ENCODE measurements around the gene CCDC6.
"Not testable (repeated sequence)": the region's sequence is repeated elsewhere in the genome, so short reads cannot be mapped to it uniquely, and the experiment has no call there.

The CCDC6 gene

DNA sequence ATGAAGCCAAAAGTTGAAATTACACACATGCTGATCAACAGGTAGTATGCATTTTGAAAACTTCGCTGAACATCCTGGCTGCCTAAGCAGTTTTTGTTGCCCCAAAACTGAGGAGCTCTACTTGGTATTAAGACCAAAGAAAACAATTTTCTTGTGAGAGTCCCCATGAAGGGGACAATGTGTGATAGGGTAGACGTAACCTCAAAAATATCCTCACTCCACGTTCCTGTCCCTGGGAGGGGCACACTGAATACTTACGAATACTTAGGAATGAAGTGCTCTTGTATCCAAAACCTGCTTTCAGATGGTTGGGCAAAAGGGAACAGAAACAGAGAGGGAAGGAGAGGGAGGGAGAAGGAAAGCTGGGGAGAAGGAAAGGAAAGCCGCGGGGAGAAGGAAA, 24.7 kb downstream of the CCDC6 start:
- no peak for DNase-seq (ENCODE audit: extremely low read depth in 1 of 2, low read depth in 1 of 2)

DNA sequence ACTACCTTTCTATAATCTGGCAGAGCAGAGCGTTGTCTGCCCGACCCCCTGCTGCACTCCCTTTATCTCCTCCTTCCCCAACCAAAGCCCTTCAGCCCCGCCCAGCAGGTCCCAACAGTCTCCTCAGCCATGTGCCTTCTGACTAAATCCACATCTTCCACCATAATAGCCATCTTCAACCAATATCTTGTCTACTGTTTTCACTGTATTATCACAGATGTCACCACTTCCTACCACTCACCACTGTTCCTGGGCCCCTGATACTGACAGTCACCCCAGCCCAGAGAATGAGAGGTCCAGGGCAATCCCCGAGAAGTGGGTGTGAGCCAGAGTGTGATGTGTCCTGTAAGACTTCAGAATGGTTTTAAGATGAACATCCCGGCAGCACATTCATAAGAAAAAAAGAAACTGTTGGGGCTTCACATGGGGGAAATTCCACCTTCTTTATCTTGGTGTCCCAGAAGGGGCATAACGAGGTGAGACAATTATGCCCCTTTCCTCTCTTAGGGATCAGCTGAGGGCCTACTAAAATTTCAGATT, 25.3 kb downstream of the CCDC6 start:
- no peak for DNase-seq (ENCODE audit: extremely low read depth in 1 of 2, low read depth in 1 of 2)

DNA sequence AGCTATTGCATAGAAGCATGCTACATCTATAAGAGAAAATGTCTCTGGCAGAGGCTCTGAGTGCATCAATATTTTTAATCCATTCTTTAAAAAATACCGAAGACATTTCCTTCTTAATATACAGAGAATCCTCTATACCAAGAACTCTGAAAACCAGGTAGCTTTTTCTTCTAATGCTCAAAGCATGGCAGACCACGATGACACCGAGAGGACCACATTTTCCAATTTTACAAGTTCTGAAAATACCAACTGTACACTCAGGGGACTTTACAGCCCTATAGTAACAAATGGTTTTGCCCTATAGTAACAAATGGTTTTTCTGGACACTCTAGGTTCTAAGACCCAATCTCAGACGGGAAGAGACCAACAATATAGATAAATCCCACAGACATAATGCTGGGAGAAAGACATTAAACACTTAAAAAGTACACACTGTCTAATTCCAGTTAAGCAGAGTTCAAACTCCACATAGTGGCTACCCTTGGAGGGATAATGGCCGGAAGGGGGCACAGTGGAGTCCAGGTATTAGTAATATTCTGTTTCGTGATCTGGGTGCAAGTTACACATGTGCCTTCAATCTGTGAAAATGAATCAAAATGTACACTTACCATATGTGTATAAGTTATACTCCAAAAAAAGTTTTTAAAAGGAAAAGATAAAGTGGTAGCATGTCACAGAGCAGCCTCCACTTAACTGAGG, 26.2 kb downstream of the CCDC6 start:
- DNase-seq (ENCODE audit: extremely low read depth in 1 of 2, low read depth in 1 of 2): no peak

DNA sequence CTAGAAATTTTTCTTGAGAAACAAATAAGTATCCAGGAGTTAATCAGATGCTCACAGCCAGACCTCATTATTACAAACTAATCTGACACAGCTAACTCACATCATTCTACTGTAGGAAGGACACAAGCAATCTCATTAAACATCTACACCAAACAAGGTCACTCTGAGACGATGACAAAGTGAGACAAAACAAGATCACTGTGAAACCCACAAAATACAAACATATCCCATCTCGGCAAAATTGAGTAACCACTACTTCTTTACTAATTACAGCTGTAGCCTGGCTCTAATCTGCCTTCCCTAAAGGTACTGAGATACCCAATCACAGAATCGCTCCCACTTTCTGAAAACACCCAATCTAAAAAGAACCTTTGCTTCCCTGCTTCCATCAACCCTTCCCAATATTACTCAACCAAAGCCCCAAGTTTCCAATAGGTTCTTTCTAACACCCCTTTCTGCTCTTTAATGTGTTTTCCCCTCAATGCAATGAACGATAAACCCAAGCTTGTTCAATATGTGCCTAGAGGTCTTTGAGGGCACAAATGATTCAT, 26.9 kb downstream of the CCDC6 start:
- no peak for DNase-seq (ENCODE audit: extremely low read depth in 1 of 2, low read depth in 1 of 2)

DNA sequence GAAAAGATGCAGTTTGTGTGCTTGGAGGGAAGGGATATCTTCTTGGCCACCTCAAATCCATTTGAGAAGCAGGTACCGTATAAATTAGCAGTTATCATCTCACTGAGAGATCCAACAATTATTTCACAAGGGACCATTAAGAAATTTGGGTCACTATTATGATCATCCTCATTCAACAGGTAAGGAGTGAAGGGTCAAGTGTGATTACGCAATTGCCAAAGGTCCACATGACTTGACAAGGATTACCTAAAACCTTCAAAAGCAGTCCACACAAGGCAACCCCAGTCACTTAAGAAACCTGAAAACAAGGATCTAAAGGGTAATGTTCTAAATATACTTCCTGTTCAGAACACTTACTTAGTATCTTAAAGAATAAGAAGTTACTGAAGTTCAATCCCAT, 27.4 kb downstream of the CCDC6 start:
- DNase-seq (ENCODE audit: extremely low read depth in 1 of 2, low read depth in 1 of 2): no peak

DNA sequence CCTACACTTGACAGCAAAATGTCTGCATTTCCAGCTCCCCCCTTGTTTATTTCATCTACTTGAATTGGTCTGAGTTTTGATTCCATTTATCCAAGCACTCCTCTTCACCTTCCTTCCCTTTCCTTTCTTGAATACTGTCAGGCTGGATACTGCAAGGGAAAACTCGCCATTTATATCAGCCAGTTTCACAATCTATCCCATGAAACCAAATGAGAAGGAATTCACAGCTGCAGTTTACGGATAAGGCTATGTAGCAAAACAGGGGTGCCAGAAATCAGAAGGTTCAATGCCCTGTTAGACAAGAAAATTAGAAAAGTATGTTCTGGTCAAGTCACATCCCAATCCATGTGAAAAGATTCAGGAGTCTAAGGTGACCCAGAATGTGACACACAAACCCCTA, 28.1 kb downstream of the CCDC6 start:
- DNase-seq (ENCODE audit: extremely low read depth in 1 of 2, low read depth in 1 of 2): no peak

DNA sequence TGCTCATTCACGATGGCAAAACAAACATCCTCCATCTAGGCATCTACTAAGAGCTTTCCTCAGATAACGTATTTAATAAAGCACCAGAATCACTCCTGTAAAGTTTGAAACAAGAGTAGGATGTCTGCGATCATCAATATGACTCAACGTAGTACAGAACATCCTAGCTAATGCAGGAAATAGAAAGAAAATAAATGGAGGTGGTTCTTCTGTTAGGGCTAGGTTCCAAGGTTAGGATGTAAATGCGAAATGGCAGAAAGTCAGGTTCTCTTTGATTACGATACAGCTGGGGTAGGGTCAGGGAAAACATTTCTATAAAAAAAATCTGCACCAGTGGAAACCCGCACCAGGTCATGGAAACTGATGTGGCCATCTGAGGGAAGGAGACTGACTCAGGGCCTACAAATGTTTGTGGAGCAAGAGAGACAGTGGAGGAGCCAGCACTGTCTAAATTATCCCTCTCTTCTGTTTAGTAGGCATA, 29.1 kb downstream of the CCDC6 start:
- no peak for DNase-seq (ENCODE audit: extremely low read depth in 1 of 2, low read depth in 1 of 2)

DNA sequence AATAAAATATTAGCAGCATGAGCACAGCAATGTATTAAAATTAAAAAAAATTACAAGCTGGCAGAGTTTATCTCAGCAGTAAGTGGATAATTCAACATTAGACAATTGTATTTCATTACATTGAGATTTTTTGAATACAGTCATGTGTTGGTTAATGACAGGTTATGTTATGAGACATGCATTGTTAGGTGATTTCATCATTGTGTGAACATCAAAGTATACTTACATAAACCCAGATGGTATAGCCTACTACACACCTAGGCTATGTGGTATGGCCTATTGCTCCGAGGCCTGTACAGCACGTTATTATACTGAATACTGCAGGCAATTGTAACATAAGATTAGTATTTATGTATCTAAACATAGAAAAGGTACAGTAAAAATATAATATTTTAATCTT, 29.7 kb downstream of the CCDC6 start:
- DNase-seq (ENCODE audit: extremely low read depth in 1 of 2, low read depth in 1 of 2): no peak

DNA sequence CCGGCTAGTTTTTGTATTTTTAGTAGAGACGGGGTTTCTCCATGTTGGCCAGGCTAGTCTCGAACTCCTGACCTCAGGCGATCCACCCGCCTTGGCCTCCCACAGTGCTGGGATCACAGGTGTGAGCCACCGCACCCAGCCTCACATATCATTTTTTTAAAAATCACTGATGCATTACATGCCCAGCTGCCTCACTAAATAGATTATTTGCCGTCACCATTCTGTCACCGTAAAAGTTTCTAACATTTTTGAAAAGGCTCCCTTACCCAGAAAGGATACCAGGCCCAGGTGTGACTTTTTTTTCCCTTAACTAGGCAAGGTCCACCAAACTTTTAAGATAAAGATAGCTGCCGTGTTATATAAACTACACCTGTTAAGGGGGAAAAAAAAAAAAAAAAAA, 30.1 kb downstream of the CCDC6 start:
- not testable (repeated sequence) for DNase-seq (ENCODE audit: extremely low read depth in 1 of 2, low read depth in 1 of 2)

DNA sequence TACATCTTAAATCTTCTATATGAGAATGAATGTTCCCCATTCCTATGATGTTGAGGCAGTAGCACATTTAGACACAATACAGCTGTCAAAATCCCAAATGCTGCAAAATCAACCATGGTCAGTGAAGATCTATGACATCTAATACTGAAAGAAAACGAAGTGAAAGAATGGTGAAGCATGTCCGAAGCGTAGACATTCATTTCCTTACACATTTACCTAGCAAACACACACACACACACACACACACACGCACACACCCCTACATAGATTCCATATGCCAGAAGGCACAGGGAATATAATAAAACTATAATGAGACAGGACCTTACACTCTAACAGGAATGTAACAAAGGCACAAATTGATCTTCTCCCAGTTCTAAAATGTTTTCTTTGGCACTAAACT, 32.5 kb downstream of the CCDC6 start:
- no peak for DNase-seq (ENCODE audit: extremely low read depth in 1 of 2, low read depth in 1 of 2)

DNA sequence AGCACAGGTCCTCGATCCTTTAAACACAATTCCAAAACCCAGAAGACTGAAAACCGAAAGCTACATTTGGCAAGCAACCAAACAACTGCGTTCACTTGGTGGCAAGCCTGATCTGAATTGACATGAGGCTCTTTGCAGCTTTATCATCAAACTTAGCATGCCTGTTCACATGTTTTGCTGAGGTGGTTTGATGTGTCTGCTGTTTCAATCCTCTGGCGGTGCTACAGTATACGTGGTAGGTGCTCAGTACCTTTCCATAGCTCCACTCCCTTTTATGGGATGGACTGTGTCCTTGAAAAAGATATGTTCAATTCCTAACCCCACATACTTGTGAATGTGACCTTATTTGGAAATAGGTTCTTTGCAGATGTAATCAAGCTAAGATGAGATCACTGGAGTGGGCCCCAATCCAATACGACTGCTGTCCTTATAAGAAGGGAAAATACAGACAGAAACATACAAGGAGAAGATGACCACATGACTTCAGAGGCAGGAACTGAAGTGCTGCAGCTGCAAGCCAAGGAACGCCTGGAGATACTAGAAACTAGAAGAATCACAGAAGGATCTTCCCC, 33.4 kb downstream of the CCDC6 start:
- DNase-seq (ENCODE audit: extremely low read depth in 1 of 2, low read depth in 1 of 2): no peak

DNA sequence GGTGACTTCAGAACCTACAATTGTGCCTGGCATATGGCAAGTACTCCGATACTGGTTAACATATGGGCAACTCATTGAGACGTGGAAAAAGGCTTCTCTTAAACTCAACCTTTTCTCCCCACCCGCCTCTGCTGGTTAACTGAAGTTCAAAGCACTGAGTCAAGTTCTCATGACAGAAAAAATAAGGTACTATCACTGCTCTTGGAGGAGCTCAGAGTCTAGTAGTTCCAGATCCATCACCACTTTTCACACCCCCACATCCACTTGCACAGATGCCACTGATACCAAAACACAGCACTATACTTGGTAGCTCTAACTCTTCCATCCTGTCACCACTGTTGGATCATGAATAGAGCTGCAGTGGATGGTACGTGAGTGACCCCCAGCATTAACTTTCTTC, 36.2 kb downstream of the CCDC6 start:
- no peak for DNase-seq (ENCODE audit: extremely low read depth in 1 of 2, low read depth in 1 of 2)

DNA sequence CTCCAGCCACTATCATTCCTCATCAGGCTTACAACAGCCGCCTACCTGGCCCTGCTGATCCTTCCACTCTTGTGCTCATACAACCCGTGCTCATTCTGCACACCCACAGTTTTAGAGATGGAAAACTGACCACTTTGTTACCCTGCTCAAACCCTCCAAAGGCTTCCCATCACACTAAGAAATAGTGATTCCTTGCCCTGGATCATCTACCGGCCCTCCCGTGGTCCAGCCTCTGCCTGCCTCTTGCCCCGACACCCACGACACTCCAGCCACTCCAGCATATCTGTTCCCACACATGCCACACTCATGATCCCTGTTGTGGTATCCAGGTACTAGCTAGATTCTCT, 36.8 kb downstream of the CCDC6 start:
- DNase-seq (ENCODE audit: extremely low read depth in 1 of 2, low read depth in 1 of 2): no peak

DNA sequence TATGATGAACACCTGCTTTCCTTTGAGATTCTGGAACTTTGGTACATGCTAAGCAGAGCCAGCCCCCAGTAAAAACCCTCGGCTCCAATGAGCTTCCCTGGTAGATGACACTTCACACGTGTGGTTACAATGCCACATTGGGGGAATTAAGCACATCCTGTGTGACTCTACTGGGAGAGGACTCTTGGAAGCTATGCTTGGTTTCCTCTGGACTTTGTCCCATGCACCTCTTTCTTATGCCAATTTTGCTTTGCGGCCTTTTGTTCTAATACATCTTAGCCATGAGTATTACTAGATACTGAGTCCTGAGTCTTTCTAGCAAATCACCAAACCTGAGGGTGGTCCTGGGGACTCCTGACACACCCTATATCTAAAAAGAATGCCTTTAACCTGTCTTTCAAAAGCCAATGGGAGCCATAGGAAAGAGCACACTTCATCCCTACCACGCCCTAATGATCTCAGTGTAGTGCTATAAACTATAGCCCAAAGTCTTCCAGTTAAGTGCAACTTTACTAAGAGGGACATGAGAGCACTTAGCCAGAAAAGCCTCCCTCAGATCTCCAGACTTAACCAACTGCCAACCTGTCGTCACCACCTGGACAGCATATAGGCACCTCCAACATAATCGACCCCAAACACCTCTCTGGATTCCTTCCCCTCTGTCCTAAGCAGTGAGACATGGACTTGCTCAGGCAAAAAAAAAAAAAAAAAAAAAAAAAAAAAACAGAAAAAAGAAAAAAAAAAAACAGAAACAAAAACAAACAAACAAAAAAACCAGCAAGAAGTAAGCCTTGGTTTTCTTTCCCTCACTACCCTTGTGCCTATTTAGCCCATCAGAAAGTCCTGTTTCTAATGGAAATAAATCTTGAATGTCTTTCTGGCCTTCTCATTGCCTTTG, 37.4 kb downstream of the CCDC6 start:
- DNase-seq (ENCODE audit: extremely low read depth in 1 of 2, low read depth in 1 of 2): no peak

DNA sequence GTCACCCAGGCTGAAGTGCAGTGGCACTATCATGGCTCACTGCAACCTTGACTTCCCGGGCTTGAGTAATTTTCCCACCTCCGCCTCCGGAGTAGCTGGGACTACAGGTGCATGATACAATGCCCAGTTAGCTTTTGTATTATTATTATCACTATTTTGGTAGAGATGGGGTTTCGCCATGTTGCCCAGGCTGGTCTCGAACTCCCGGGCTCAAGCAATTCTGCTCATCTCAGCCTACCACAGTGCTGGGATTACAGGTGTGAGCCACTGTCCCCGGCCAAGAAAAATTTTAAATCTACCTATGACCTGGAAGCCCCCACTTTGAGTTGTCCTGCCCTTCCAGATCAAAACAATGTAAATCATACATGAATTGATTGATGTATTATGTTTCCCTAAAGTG, 38.8 kb downstream of the CCDC6 start:
- no peak for DNase-seq (ENCODE audit: extremely low read depth in 1 of 2, low read depth in 1 of 2)

DNA sequence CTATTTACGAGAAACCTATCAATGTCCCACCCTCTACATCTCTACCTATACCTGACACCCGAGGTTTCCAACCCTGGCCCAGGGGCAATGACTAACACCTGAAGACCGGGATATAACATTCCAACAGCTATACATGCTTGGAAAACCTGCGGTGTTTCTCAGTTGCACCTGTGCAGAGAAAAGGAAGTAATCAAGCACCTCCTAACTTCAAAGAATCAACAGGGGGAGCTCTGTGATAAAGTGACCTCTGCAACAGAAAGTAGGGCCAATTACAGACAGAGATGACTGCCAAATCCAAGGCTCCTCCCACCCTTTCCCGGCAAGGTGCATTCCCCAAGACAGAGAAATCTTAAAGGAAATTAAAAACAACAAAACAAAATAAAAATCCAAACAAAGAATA, 41.3 kb downstream of the CCDC6 start:
- no peak for DNase-seq (ENCODE audit: extremely low read depth in 1 of 2, low read depth in 1 of 2)

DNA sequence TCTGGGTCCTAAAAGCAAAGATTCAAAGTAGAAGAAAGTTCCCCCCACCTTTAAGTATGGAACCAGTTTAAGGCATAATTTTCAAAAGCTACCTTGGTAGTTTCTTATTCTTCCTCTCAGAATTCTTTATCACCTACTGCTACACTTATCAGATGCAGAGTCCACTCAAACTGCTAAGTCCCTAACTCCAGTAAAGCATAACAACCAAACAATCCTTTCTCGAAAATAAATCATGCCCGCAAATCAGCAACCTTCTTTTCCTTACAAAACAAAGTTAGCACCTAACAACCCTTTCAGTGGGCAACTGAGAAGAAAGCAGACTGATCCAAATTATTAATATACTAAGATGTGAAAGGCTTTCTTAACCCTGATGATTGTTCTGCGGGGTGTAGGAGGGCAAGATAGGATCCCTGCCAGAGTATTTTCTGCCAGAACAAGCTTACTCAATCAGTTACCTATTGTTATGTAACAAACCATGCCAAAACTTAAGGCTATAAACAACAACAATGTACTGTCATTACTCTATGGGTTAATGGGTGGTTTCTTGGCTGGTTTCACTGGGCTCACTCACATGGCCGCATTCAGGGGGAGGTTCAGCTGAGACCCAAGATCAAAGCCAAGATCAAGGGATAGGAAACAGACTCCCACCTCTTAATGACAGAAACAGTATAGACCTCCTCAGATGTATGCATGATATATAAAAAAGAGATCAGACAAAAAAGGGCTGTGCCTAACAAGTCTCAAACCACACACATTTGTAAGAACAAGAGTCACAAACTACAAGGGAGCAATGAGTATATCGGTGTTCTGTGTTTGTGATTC, 42.0 kb downstream of the CCDC6 start:
- DNase-seq (ENCODE audit: extremely low read depth in 1 of 2, low read depth in 1 of 2): no peak

DNA sequence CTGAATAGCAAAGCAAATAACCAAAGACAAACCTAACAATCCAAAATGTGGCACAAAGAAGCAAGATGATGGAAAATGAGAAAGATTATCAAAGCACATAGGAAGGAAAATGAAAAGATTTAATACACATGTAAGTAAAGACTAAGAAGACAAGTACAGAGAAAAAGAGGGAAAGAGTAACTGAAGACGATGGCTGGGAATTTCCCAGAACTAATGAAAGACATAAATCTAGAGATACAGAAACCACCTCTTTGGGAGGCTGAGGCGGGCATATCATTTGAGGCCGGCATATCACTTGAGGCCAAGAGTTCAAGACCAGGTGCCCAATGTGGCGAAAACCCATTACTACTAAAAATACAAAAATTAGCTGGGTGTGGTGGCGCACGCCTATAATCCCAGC, 46.8 kb downstream of the CCDC6 start:
- DNase-seq (ENCODE audit: extremely low read depth in 1 of 2, low read depth in 1 of 2): no peak

DNA sequence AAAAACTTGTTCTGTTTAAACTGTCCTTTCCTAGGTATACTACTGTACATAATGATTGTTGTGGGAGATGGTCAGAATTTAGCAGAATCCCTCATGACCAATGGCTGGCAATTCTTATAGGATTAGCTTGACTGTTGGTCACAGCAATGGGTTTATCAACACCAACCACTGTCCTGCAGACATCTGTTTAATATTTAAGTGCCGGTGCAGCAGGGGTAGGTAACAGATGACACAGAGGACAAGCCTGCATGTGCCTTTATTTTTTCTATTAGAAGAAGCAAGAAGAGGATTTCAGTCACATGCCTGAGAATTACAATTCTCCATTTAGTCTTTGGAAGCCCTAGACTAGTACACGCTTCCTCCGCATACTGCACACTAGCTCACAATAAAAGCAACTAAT, 48.4 kb downstream of the CCDC6 start:
- no peak for DNase-seq (ENCODE audit: extremely low read depth in 1 of 2, low read depth in 1 of 2)

DNA sequence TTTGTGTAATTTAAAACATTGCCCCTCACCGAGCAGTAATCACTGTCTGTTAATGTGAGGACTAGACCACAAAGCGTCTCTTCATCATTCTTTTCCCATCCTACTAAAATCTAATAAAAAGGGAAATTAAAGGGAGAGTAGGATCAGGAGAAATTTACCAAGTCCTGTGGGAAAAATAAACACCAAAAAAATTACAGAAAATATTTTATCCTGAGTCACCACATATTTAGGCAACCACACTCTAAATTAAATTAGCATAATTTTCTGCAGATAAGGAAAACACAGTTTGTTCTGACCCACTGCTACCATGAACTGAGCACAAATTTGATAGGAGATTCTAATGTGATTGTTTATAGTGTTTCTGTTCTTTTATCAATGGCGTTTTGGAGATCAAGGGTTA, 49.3 kb downstream of the CCDC6 start:
- DNase-seq (ENCODE audit: extremely low read depth in 1 of 2, low read depth in 1 of 2): no peak

DNA sequence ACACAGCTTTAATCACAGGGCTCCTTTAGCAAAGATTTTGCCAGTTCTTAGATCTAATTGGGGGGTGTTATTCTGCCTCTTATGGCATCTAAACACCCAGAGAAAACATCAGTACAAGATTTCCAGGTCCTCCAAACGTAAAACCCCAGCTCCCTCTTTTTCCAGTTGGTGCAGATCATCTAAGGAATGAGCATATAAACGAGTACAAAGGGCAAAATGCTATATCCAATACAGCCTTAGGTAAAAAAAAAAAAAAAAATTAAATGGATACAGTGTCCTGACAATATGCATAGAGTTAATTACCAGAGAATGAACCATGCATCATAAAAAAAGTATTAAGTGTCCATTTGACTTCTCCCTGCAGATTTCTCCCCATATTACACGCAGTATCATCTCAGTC, 50.3 kb downstream of the CCDC6 start:
- DNase-seq (ENCODE audit: extremely low read depth in 1 of 2, low read depth in 1 of 2): no peak

Measured in activated CD8-positive, alpha-beta memory T cell treated with anti-CD3 and anti-CD28 coated beads for 1 hour (primary cell).